ENCODE results near the gene RERE. TPM values are rescaled to one million over a fixed set of nuclear protein-coding genes. Genes with fewer than 3 reads are reported as not detected.
"Not testable (repeated sequence)": the region's sequence is repeated elsewhere in the genome, so short reads cannot be mapped to it uniquely, and the experiment has no call there.

The RERE gene
- polyA plus RNA-seq, 6 donors from 2014 or later: 10.7 to 50.1 (median 22.3) TPM

- ATAC-seq (ENCODE audit: low read depth in 2 of 2) (no peak), DNase-seq (no peak)
- H3K4me1 Mint-ChIP-seq: peaks cover 67 to 89% (median 79%) of the 10 kb centered on the region in 3 donors
- peaks cover 0 to 7% (median 0%) of the 10 kb centered on the region in 7 donors for H3K9me3 Mint-ChIP-seq
- no peaks in the 10 kb centered on the region for H3K36me3 Mint-ChIP-seq
- no peaks in the 10 kb centered on the region for H3K27me3 Mint-ChIP-seq
- H3K27ac Mint-ChIP-seq: peak overlapping the region in 5 of 6 donors; percentile 78 to 90 (median 79)
- peak overlapping the region in 1 of 8 donors; percentile 6 for H3K4me3 Mint-ChIP-seq
Measured at GRCh38 chr1:8631163-8631562, 186.3 kb downstream of the RERE start.

- DNase-seq: peak; percentile 60
- no peaks in the 10 kb centered on the region for H3K36me3 Mint-ChIP-seq
- ATAC-seq (ENCODE audit: low read depth in 2 of 2): peak; percentile 90 to 92
- H3K4me3 Mint-ChIP-seq: peak overlapping the region; percentile 31 to 89 (median 75)
- H3K27me3 Mint-ChIP-seq: no peaks in the 10 kb centered on the region
- peak overlapping the region; percentile 58 to 97 (median 91) for H3K27ac Mint-ChIP-seq
- H3K4me1 Mint-ChIP-seq: peaks cover 70 to 96% (median 81%) of the 10 kb centered on the region in 3 donors
- H3K9me3 Mint-ChIP-seq: peaks cover 0 to 8% (median 0%) of the 10 kb centered on the region in 7 donors
Measured at GRCh38 chr1:8629241-8630091, 188.0 kb downstream of the RERE start.

GRCh38 chr1:8628606-8629005 lies 188.8 kb downstream of the RERE start:
- Mint-ChIP-seq H3K9me3 (peaks cover 0 to 8% (median 0%) of the 10 kb centered on the region in 7 donors), H3K36me3 (no peaks in the 10 kb centered on the region), H3K4me1 (peaks cover 66 to 95% (median 79%) of the 10 kb centered on the region in 3 donors), H3K27ac (peak overlapping the region; percentile 58 to 97 (median 91)), H3K4me3 (peak overlapping the region in 4 of 8 donors; percentile 61 to 80 (median 75)), H3K27me3 (no peaks in the 10 kb centered on the region)
- ATAC-seq (ENCODE audit: low read depth in 2 of 2): no peak
- DNase-seq: no peak

- no peak for DNase-seq
- no peak for ATAC-seq (ENCODE audit: low read depth in 2 of 2)
- Mint-ChIP-seq H3K4me1 (peaks cover 66 to 96% (median 78%) of the 10 kb centered on the region in 3 donors), H3K27ac (peak overlapping the region; percentile 83 to 96 (median 91)), H3K27me3 (no peaks in the 10 kb centered on the region), H3K9me3 (peaks cover 0 to 8% (median 0%) of the 10 kb centered on the region in 7 donors), H3K4me3 (peak overlapping the region in 6 of 8 donors; percentile 9 to 72 (median 52)), H3K36me3 (no peaks in the 10 kb centered on the region)
Measured at GRCh38 chr1:8627728-8628127, 189.7 kb downstream of the RERE start.

- Mint-ChIP-seq H3K4me3 (peak overlapping the region in 6 of 8 donors; percentile 6 to 47 (median 30)), H3K4me1 (peaks cover 58 to 94% (median 71%) of the 10 kb centered on the region in 3 donors), H3K27ac (peak overlapping the region; percentile 55 to 95 (median 90)), H3K27me3 (no peaks in the 10 kb centered on the region), H3K36me3 (no peaks in the 10 kb centered on the region), H3K9me3 (peaks cover 0 to 8% (median 0%) of the 10 kb centered on the region in 7 donors)
- no peak for DNase-seq
- ATAC-seq (ENCODE audit: low read depth in 2 of 2): no peak
Measured at GRCh38 chr1:8625981-8626898, 191.2 kb downstream of the RERE start.

GRCh38 chr1:8625491-8625890 lies 191.9 kb downstream of the RERE start:
- Mint-ChIP-seq H3K4me1 (peaks cover 59 to 91% (median 71%) of the 10 kb centered on the region in 3 donors), H3K36me3 (no peaks in the 10 kb centered on the region), H3K4me3 (peak overlapping the region; percentile 1 to 82 (median 42)), H3K27ac (peak overlapping the region; percentile 55 to 95 (median 92)), H3K9me3 (peaks cover 0 to 8% (median 0%) of the 10 kb centered on the region in 7 donors), H3K27me3 (no peaks in the 10 kb centered on the region)
- peak; percentile 24 to 32 for ATAC-seq (ENCODE audit: low read depth in 2 of 2)
- peak; percentile 29 for DNase-seq

- Mint-ChIP-seq H3K27ac (peak overlapping the region; percentile 22 to 96 (median 88)), H3K4me1 (peaks cover 49 to 73% (median 61%) of the 10 kb centered on the region in 3 donors), H3K4me3 (peak overlapping the region; percentile 15 to 88 (median 54))
- not testable (repeated sequence) for H3K36me3 Mint-ChIP-seq, H3K9me3 Mint-ChIP-seq, H3K27me3 Mint-ChIP-seq
- DNase-seq (peak; percentile 67), ATAC-seq (ENCODE audit: low read depth in 2 of 2) (peak; percentile 93)
Measured at GRCh38 chr1:8623651-8624192, 193.7 kb downstream of the RERE start.

GRCh38 chr1:8621785-8622348 lies 195.6 kb downstream of the RERE start:
- H3K9me3 Mint-ChIP-seq; H3K27me3 Mint-ChIP-seq; ATAC-seq (ENCODE audit: low read depth in 2 of 2); DNase-seq; H3K36me3 Mint-ChIP-seq: not testable (repeated sequence)
- Mint-ChIP-seq H3K4me3 (peak overlapping the region in 1 of 8 donors; percentile 6), H3K4me1 (peaks cover 46 to 58% (median 47%) of the 10 kb centered on the region in 3 donors), H3K27ac (peak overlapping the region in 3 of 6 donors; percentile 33 to 90 (median 83))

GRCh38 chr1:8621034-8621582 lies 196.3 kb downstream of the RERE start:
- Mint-ChIP-seq H3K4me1 (peaks cover 38 to 50% (median 40%) of the 10 kb centered on the region in 3 donors), H3K4me3 (peak overlapping the region in 1 of 8 donors; percentile 7), H3K27ac (peak overlapping the region in 4 of 6 donors; percentile 39 to 96 (median 92))
- ATAC-seq (ENCODE audit: low read depth in 2 of 2); H3K36me3 Mint-ChIP-seq; H3K9me3 Mint-ChIP-seq; DNase-seq; H3K27me3 Mint-ChIP-seq: not testable (repeated sequence)

- not testable (repeated sequence) for H3K9me3 Mint-ChIP-seq; H3K36me3 Mint-ChIP-seq; DNase-seq; H3K4me3 Mint-ChIP-seq; H3K27me3 Mint-ChIP-seq; ATAC-seq (ENCODE audit: low read depth in 2 of 2)
- Mint-ChIP-seq H3K27ac (peak overlapping the region in 4 of 6 donors; percentile 22 to 90 (median 38)), H3K4me1 (peaks cover 29 to 39% (median 31%) of the 10 kb centered on the region in 3 donors)
Measured at GRCh38 chr1:8619917-8620502, 197.4 kb downstream of the RERE start.

GRCh38 chr1:8619419-8619818 lies 198.0 kb downstream of the RERE start:
- not testable (repeated sequence) for H3K4me3 Mint-ChIP-seq; DNase-seq; H3K9me3 Mint-ChIP-seq; H3K36me3 Mint-ChIP-seq; ATAC-seq (ENCODE audit: low read depth in 2 of 2); H3K27me3 Mint-ChIP-seq
- H3K4me1 Mint-ChIP-seq: peaks cover 27 to 35% (median 31%) of the 10 kb centered on the region in 3 donors
- H3K27ac Mint-ChIP-seq: peak overlapping the region in 1 of 6 donors; percentile 90

GRCh38 chr1:8616791-8617190 lies 200.6 kb downstream of the RERE start:
- ATAC-seq (ENCODE audit: low read depth in 2 of 2); H3K4me3 Mint-ChIP-seq; H3K27me3 Mint-ChIP-seq; DNase-seq; H3K9me3 Mint-ChIP-seq: not testable (repeated sequence)
- Mint-ChIP-seq H3K36me3 (peaks cover 9 to 14% of the 10 kb centered on the region in 2 donors), H3K4me1 (peaks cover 13 to 34% (median 25%) of the 10 kb centered on the region in 3 donors), H3K27ac (peak overlapping the region in 1 of 6 donors; percentile 37)

Measured in naive B cell (primary cell).